Body of pancreas (tissue), 4 donors: ENCODE data around the gene IFI16. TPM values are rescaled to one million over a fixed set of nuclear protein-coding genes. Genes with fewer than 3 reads are reported as not detected.

ENCODE experiments used
- ATAC-seq: fragments of 150-250 bp; one replicate; pipeline ENCODE4 v1.9.1; 2016
- DNase-seq, 4 donors: peaks; one replicate each; pipeline ENCODE4 v3.0.0-alpha.2; 2019
- H3K27ac ChIP-seq, 4 donors: fragments of 200-600 bp; sonication (generic); 1 replicate in 3 of 4; 2 replicates in 1 of 4; pipeline versions ENCODE4 v1.5.1 to v1.6.1; 2016 to 2019; ENCODE audit warnings: mild to moderate bottlenecking in 1 of 4, mixed read lengths in 1 of 4, moderate library complexity in 1 of 4
- H3K27me3 ChIP-seq, 2 donors: fragments of 200-600 bp; sonication (generic); one replicate each; pipeline ENCODE4 v1.6.0; 2016; ENCODE audit warnings: mild to moderate bottlenecking in 1 of 2
- H3K36me3 ChIP-seq, 2 donors: fragments of 200-600 bp; sonication (generic); replicated peaks in 1 of 2; 2 replicates each; pipeline ENCODE4 v1.5.1; 2016; ENCODE audit warnings: low read depth in 2 of 2; ENCODE audit not compliant: insufficient read depth in 1 of 2
- H3K4me1 ChIP-seq: fragments of 200-600 bp; sonication (generic); one replicate; pipeline ENCODE4 v1.6.0; 2016
- H3K4me3 ChIP-seq, 2 donors: fragments of 200-600 bp; sonication (generic); 1 replicate in 1 of 2; 2 replicates in 1 of 2; pipeline ENCODE4 v1.5.1; 2016 to 2019
- H3K9me3 ChIP-seq, 3 donors: fragments of 200-600 bp; sonication (generic); 1 replicate in 2 of 3; 2 replicates in 1 of 3; pipeline ENCODE4 v1.5.1; 2016
- POLR2A ChIP-seq, 3 donors: fragments of 450-650 bp; IDR thresholded peaks; one replicate each; pipeline ENCODE4 v1.6.1; 2016; ENCODE audit warnings: antibody characterized with exemption in 3 of 3, mild to moderate bottlenecking in 2 of 3
- WGBS, 2 donors: methylation state at CpG; one replicate each; pipeline ENCODE4 v1.1.5; 2017; 5-methylcytosine and 5-hydroxymethylcytosine counted together
- intact Hi-C: fragments of 100-400 bp; cut with DNase I; formaldehyde crosslinking; loops from one replicate; pipeline ENCODE4 v1.15.1; 2023
- total RNA-seq, 2 donors: library from RNA; depleted of rRNA; stranded (reverse); fragments of >200 nt; gene quantifications; one replicate each; pipeline ENCODE4 v1.1.0, GENCODE V29; 2016
- TF ChIP-seq, protein P1 (sequence below), 7 experiments: fragments of 450-650 bp in 4 of 7; fragments of 200-600 bp in 3 of 7; sonication (generic) in 3 of 7; IDR thresholded peaks; one replicate each; pipeline ENCODE4 v1.5.1; 2016 to 2019; ENCODE audit warnings: antibody characterized with exemption in 7 of 7

IFI16 gene
- total RNA-seq, 2 donors from 2014 or later = 10.9 to 11.2 TPM

DNA sequence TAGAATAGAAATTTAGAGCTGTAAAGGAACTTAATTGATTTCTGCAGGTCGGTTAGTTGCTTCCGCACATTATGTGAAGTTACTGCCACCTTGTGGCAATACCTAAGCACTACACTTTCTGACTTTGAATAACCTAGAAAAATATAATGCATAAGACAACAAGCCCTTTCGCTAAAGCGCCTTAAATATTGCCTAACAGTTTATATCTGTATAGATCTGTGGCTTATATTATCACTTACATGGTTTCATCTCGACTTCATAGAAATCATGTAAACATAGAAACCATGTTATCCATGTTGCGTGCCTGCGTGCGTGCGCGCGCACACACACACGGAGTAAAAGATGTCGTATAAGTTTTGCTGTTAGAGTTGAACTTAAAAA lies 10.9 kb upstream of the IFI16 start:
- Histone ChIP-seq H3K9me3 (no peaks in the 10 kb centered on the region), H3K27ac (peak overlapping the region in 1 of 4 donors; percentile 64), H3K36me3 (no peaks in the 10 kb centered on the region), H3K27me3 (no peaks in the 10 kb centered on the region), H3K4me1 (no peaks in the 10 kb centered on the region), H3K4me3 (no peak overlapping the region)
- peak; percentile 25 to 54 (median 44) for DNase-seq
- 3 to 16% methylated on average over 13 of the region's 13 CpGs for WGBS, 2 donors
- intact Hi-C loops = no loop called here
- ATAC-seq = peak; percentile 58
- TF ChIP-seq, protein P1, sequence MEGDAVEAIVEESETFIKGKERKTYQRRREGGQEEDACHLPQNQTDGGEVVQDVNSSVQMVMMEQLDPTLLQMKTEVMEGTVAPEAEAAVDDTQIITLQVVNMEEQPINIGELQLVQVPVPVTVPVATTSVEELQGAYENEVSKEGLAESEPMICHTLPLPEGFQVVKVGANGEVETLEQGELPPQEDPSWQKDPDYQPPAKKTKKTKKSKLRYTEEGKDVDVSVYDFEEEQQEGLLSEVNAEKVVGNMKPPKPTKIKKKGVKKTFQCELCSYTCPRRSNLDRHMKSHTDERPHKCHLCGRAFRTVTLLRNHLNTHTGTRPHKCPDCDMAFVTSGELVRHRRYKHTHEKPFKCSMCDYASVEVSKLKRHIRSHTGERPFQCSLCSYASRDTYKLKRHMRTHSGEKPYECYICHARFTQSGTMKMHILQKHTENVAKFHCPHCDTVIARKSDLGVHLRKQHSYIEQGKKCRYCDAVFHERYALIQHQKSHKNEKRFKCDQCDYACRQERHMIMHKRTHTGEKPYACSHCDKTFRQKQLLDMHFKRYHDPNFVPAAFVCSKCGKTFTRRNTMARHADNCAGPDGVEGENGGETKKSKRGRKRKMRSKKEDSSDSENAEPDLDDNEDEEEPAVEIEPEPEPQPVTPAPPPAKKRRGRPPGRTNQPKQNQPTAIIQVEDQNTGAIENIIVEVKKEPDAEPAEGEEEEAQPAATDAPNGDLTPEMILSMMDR (IDR thresholded peaks at IDR 0.05) = peak; percentile 50 to 91 (median 78)
- no peak for TF ChIP-seq POLR2A (IDR thresholded peaks at IDR 0.05)

DNA sequence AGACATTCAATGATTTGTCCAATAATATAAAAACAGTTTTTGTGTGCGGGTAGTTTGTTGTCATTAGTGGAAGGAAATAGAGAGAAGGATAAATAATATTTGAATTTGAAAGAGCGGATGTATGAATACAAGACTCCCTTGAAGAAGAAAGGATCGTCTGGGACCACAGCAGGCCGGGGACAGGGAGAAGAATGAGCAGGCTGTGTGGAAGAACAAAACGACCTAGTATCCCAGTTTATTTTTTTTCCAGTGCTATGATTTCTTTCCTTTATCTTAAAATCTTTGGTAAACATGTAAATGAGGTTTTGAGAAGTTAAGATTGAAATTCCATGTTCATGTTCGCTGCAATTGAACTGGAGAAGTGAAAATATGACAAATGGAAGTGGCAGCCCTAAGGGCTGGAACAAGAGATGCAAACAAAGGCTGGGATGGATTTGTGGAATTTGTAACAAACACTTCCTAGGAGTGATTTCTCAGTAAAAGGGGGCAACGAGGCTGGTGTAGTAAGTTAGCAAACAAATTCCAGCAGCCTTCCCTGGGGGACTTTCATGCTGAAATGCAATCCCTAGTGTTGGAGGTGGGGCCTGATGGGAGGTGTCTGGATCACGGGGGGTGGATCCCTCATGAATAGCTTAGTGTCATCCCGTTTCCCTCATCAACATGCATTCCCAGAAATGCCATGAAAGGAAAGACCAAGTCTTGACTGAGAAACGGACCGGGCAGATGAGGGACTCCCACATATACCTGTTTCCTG lies 10.2 kb upstream of the IFI16 start:
- peak in 2 of 3 donors; percentile 47 to 55 for TF ChIP-seq POLR2A (IDR thresholded peaks at IDR 0.05)
- TF ChIP-seq, protein P1 (IDR thresholded peaks at IDR 0.05) = no peak
- H3K36me3 ChIP-seq = no peaks in the 10 kb centered on the region
- peak overlapping the region in 2 of 4 donors; percentile 63 to 64 for H3K27ac ChIP-seq
- no peak overlapping the region for H3K4me3 ChIP-seq
- DNase-seq (peak; percentile 28 to 69 (median 42)), ATAC-seq (peak; percentile 75)
- H3K9me3 ChIP-seq = no peaks in the 10 kb centered on the region
- H3K27me3 ChIP-seq = no peaks in the 10 kb centered on the region
- H3K4me1 ChIP-seq = no peaks in the 10 kb centered on the region
- 8 to 16% methylated on average over 11 of the region's 11 CpGs for WGBS, 2 donors
- intact Hi-C loops = no loop called here

DNA sequence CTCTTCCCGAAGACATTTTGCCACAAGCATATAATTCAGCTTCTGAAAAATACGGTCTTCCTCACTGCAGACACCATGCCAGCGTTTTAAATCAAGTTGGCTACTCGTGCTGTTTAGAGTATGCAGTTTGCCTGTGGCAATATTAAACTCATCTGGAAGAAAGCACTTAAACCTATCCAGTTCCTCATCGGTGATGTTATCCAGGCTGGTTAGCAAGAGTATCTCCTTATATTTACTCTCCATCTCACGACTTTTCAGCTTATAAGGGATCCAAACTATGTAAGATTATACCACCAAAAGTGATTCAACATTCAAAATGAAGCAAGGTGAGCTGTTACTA lies 9.7 kb upstream of the IFI16 start:
- Histone ChIP-seq H3K36me3 (no peaks in the 10 kb centered on the region), H3K27me3 (no peaks in the 10 kb centered on the region), H3K27ac (peak overlapping the region in 3 of 4 donors; percentile 13 to 64 (median 63)), H3K9me3 (no peaks in the 10 kb centered on the region), H3K4me3 (no peak overlapping the region), H3K4me1 (no peaks in the 10 kb centered on the region)
- intact Hi-C loops = no loop called here
- ATAC-seq = no peak
- TF ChIP-seq, protein P1 (IDR thresholded peaks at IDR 0.05) = no peak
- no peak for TF ChIP-seq POLR2A (IDR thresholded peaks at IDR 0.05)
- WGBS, 2 donors = 5 to 14% methylated on average over 6 of the region's 6 CpGs
- DNase-seq = no peak

DNA sequence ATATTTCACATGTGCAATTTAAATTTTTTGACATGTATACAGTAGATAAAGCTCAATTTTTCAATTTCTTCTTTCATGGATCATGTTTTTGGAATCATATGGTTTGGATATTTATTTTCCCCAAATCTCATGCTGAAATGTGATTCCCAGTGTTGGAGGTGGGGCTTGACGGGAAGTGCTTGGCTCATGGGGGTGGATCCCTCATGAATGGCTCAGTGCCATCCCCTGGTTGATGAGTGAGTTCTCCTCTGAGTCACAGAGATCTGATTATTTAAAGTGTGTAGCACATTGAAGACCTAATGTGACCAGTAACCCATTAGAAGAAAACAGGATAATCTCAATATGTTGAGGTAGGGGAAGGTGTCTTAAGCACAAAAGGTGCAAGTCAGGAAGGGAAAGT lies 9.1 kb upstream of the IFI16 start:
- DNase-seq = peak; percentile 46 to 76 (median 61)
- Histone ChIP-seq H3K36me3 (no peaks in the 10 kb centered on the region), H3K9me3 (no peaks in the 10 kb centered on the region), H3K4me3 (no peak overlapping the region), H3K27ac (peak overlapping the region in 2 of 4 donors; percentile 63 to 64), H3K4me1 (no peaks in the 10 kb centered on the region), H3K27me3 (no peaks in the 10 kb centered on the region)
- WGBS, 2 donors = 0 to 8% methylated on average over 1 of the region's 1 CpG
- TF ChIP-seq, protein P1 (IDR thresholded peaks at IDR 0.05) = no peak
- TF ChIP-seq POLR2A (IDR thresholded peaks at IDR 0.05) = no peak
- ATAC-seq = peak; percentile 65
- intact Hi-C loops = no loop called here

DNA sequence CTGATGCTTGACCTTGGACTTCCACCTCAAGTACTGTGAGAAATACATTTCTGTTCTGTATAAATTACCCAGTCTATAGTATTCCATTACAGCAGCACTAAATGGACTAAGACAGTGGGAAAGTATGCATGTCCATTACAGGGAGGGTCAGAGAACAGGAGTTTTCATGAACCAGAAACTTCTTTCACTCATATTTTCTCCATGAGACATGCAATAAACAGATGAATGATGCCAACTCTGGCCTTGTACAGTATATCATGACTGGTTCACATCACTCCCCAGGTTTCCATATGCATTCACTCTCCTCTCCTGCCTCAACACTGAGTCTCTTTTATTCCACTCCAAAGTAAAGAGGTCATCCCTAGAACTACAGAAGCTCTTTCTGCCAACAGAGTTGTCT lies 4.5 kb upstream of the IFI16 start:
- Histone ChIP-seq H3K27ac (peak overlapping the region in 1 of 4 donors; percentile 24), H3K27me3 (no peaks in the 10 kb centered on the region), H3K4me3 (no peak overlapping the region), H3K4me1 (no peaks in the 10 kb centered on the region), H3K9me3 (no peaks in the 10 kb centered on the region), H3K36me3 (no peaks in the 10 kb centered on the region)
- intact Hi-C loops = no loop called here
- ATAC-seq = no peak
- no peak for TF ChIP-seq POLR2A (IDR thresholded peaks at IDR 0.05)
- TF ChIP-seq, protein P1 (IDR thresholded peaks at IDR 0.05) = no peak
- DNase-seq = no peak
